HepG2 (cell line): ENCODE data around the gene RPTOR. TPM values are rescaled to one million over a fixed set of nuclear protein-coding genes. Genes with fewer than 3 reads are reported as not detected.

Experiments
- ATAC-seq: fragments of 200-7000 bp; cut with Tn5 transposase; 3 replicates; pipeline ENCODE4 v1.9.1; 2020; ENCODE audit warnings: mild to moderate bottlenecking, moderate library complexity
- BruUV-seq: library from RNA; stranded (reverse); fragments of 400-500 nt; replicated peaks from 2 replicates; lab custom pipeline; 2021; lab: Mats Ljungman, UMichigan
- CTCF ChIA-PET: fragments of 300-600 bp; formaldehyde crosslinking; extraction: SDS; loops from one replicate; lab custom pipeline; 2021; ENCODE audit warnings: low total read pairs, inconsistent platforms, low intra/inter-chr PET ratio; lab: Yijun Ruan, JAX
- POLR2A ChIA-PET: fragments of 350-600 bp; sonication (Branson Sonifier 250); formaldehyde crosslinking; loops from one replicate; lab custom pipeline; 2020; ENCODE audit warnings: antibody characterized with exemption, inconsistent platforms; lab: Yijun Ruan, JAX
- DNase-seq: peaks from one replicate; pipeline ENCODE4 v3.0.0-alpha.2; 2015; ENCODE audit warnings: low spot score
- FAIRE-seq: peaks from 3 replicates; lab custom pipeline; 2011; peaks lifted over from hg19 to GRCh38; lab: Jason Lieb, UNC
- H2AFZ ChIP-seq: one replicate; pipeline ENCODE4 v1.6.1; 2011; ENCODE audit warnings: low read length, inconsistent platforms
- H3K27ac ChIP-seq: fragments of 300-600 bp; 3 replicates; pipeline ENCODE4 v1.8.0; 2011; ENCODE audit warnings: mixed run types, mild to moderate bottlenecking, mixed read lengths, low read length, inconsistent platforms; ENCODE audit not compliant: insufficient read depth; ENCODE audit errors: extremely low read length
- H3K27me3 ChIP-seq, 2 experiments: fragments of 200-600 bp in 1 of 2; 2 replicates in 1 of 2; 3 replicates in 1 of 2; pipeline versions ENCODE4 v1.6.0 to v1.8.0; 2011; ENCODE audit warnings: low read length in 2 of 2, mild to moderate bottlenecking in 2 of 2, moderate library complexity in 2 of 2, inconsistent platforms in 1 of 2; ENCODE audit not compliant: insufficient read depth in 2 of 2, control insufficient read depth in 1 of 2
- H3K36me3 ChIP-seq, 2 experiments: fragments of 200-600 bp in 1 of 2; replicated peaks in 1 of 2; 2 replicates in 1 of 2; 3 replicates in 1 of 2; pipeline versions ENCODE4 v1.5.1 to v1.8.0; 2011; ENCODE audit warnings: low read length in 2 of 2, inconsistent platforms in 1 of 2; ENCODE audit not compliant: insufficient read depth in 2 of 2, control insufficient read depth in 1 of 2
- H3K4me1 ChIP-seq: 2 replicates; pipeline ENCODE4 v1.5.1; 2012; ENCODE audit warnings: low read length, inconsistent platforms; ENCODE audit not compliant: insufficient read depth
- H3K4me2 ChIP-seq: 2 replicates; pipeline ENCODE4 v1.6.0; 2011; ENCODE audit warnings: low read depth, low read length, inconsistent platforms
- H3K4me3 ChIP-seq, 3 experiments: fragments of 200-600 bp in 1 of 3; sonication (generic), shearing (Covaris generic) in 1 of 3; replicated peaks in 1 of 3; 2 replicates each; pipeline ENCODE4 v1.5.1; 2011 to 2016; ENCODE audit warnings: low read length in 3 of 3, inconsistent platforms in 2 of 3, low read depth in 2 of 3, mild to moderate bottlenecking in 2 of 3, control low read depth in 1 of 3, mixed read lengths in 1 of 3; ENCODE audit not compliant: insufficient read depth in 1 of 3
- H3K79me2 ChIP-seq: one replicate; pipeline ENCODE4 v1.6.1; 2011; ENCODE audit warnings: low read length, inconsistent platforms; ENCODE audit not compliant: insufficient read depth
- H3K9ac ChIP-seq: 2 replicates; pipeline ENCODE4 v1.6.0; 2011; ENCODE audit warnings: mild to moderate bottlenecking, low read depth, low read length, inconsistent platforms; ENCODE audit not compliant: insufficient read depth
- H3K9me3 ChIP-seq: 2 replicates; pipeline ENCODE4 v1.5.1; 2012; ENCODE audit warnings: mild to moderate bottlenecking, low read length
- H4K20me1 ChIP-seq: 2 replicates; pipeline ENCODE4 v1.6.0; 2011; ENCODE audit warnings: inconsistent platforms, mild to moderate bottlenecking, low read length, moderate library complexity; ENCODE audit not compliant: insufficient read depth
- BRCA1 ChIP-seq: sonication (generic); formaldehyde crosslinking; IDR thresholded peaks from 2 replicates; pipeline ENCODE4 v1.4.0; 2020; ENCODE audit warnings: missing genetic modification reagents
- FLYWCH1 ChIP-seq: sonication (generic); formaldehyde crosslinking; IDR thresholded peaks from 2 replicates; pipeline ENCODE4 v1.8.1; 2023; ENCODE audit warnings: mild to moderate bottlenecking, missing genetic modification reagents
- HOXA7 ChIP-seq: sonication (generic); formaldehyde crosslinking; IDR thresholded peaks from 2 replicates; pipeline ENCODE4 v1.8.1; 2022; ENCODE audit warnings: mild to moderate bottlenecking, missing genetic modification reagents, moderate library complexity
- KDM3A ChIP-seq: IDR thresholded peaks from 2 replicates; pipeline ENCODE4 v1.6.1; 2018; ENCODE audit warnings: low read depth, missing compliant biosample characterization
- KDM5A ChIP-seq: fragments of 200-600 bp; sonication (generic); IDR thresholded peaks from 2 replicates; pipeline ENCODE4 v1.7.0; 2018; ENCODE audit warnings: antibody characterized with exemption, mild to moderate bottlenecking, low read length, borderline replicate concordance
- MED13 ChIP-seq: sonication (generic); formaldehyde crosslinking; IDR thresholded peaks from 2 replicates; pipeline ENCODE4 v1.5.0; 2020; ENCODE audit warnings: missing genetic modification reagents
- REPIN1 ChIP-seq: sonication (generic); formaldehyde crosslinking; IDR thresholded peaks from 2 replicates; pipeline ENCODE4 v1.8.0; 2022; ENCODE audit warnings: missing genetic modification reagents, low read depth, mild to moderate bottlenecking, borderline replicate concordance
- RNF2 ChIP-seq: fragments of 450-650 bp; conservative IDR thresholded peaks from 2 replicates; pipeline ENCODE4 v1.6.1; 2016; ENCODE audit warnings: low read depth
- TOPORS ChIP-seq: sonication (generic); formaldehyde crosslinking; IDR thresholded peaks from 2 replicates; pipeline ENCODE4 v1.8.0; 2023; ENCODE audit warnings: mild to moderate bottlenecking, missing genetic modification reagents
- YEATS2 ChIP-seq: sonication (generic); formaldehyde crosslinking; IDR thresholded peaks from 2 replicates; pipeline ENCODE4 v1.4.0; 2020; ENCODE audit warnings: missing genetic modification reagents, borderline replicate concordance
- ZFP82 ChIP-seq: sonication (generic); formaldehyde crosslinking; IDR thresholded peaks from 2 replicates; pipeline ENCODE4 v1.5.1; 2020; ENCODE audit warnings: mild to moderate bottlenecking, missing genetic modification reagents, borderline replicate concordance
- ZNF317 ChIP-seq: sonication (generic); formaldehyde crosslinking; IDR thresholded peaks from 2 replicates; pipeline ENCODE4 v1.5.0; 2020; ENCODE audit warnings: mild to moderate bottlenecking, missing genetic modification reagents
- ZNF354B ChIP-seq: sonication (generic); formaldehyde crosslinking; IDR thresholded peaks from 2 replicates; pipeline ENCODE4 v1.8.0; 2022; ENCODE audit warnings: mild to moderate bottlenecking, missing genetic modification reagents
- ZNF432 ChIP-seq: sonication (generic); formaldehyde crosslinking; IDR thresholded peaks from 2 replicates; pipeline ENCODE4 v1.5.0; 2020; ENCODE audit warnings: missing genetic modification reagents, mild to moderate bottlenecking, borderline replicate concordance
- ZNF563 ChIP-seq: sonication (generic); formaldehyde crosslinking; IDR thresholded peaks from 2 replicates; pipeline ENCODE4 v1.8.0; 2022; ENCODE audit warnings: mild to moderate bottlenecking, moderate library complexity, missing genetic modification reagents
- ZNF761 ChIP-seq: sonication (generic); formaldehyde crosslinking; conservative IDR thresholded peaks from 2 replicates; pipeline ENCODE4 v1.4.0; 2020; ENCODE audit warnings: mild to moderate bottlenecking, missing genetic modification reagents
- WGBS: methylation state at CpG from one replicate; pipeline ENCODE4 v1.1.6; 2017; ENCODE audit warnings: low lambda C conversion rate; 5-methylcytosine and 5-hydroxymethylcytosine counted together
- in situ Hi-C: cut with HindIII; loops from 2 replicates; pipeline ENCODE4 v1.10.0; 2017; ENCODE audit warnings: low pct_unique_long_range_greater_than_20kb; ENCODE audit not compliant: extremely low pct_ligation_motif_present
- intact Hi-C: fragments of 100-400 bp; cut with micrococcal nuclease; formaldehyde crosslinking; loops from one replicate; pipeline ENCODE4 v1.10.0; 2022; ENCODE audit not compliant: unreplicated experiment
- polyA plus RNA-seq, 8 experiments: library from polyadenylated mRNA; depleted of rRNA in 3 of 8; stranded (reverse) in 7 of 8; unstranded in 1 of 8; fragments of >200 nt; fragmentation: Illumina TruSeq in 4 of 8; extraction: Trizol in 4 of 8; gene quantifications; 2 replicates each; pipeline versions ENCODE4 v1.2.1 to v1.2.3, GENCODE V29; 2011 to 2016; ENCODE audit warnings: low read depth in 4 of 8, missing spikeins in 1 of 8, mixed read lengths in 1 of 8; ENCODE audit not compliant: insufficient read depth in 1 of 8
- total RNA-seq, 5 experiments: library from RNA; depleted of rRNA; stranded (reverse); fragments of >200 nt; fragmentation: Illumina TruSeq; extraction: Trizol; gene quantifications; 2 replicates each; pipeline ENCODE4 v1.2.3, GENCODE V29; 2016; ENCODE audit warnings: low read depth in 1 of 5
- TF ChIP-seq, protein P1 (sequence below): sonication (generic); formaldehyde crosslinking; IDR thresholded peaks from 2 replicates; pipeline ENCODE4 v1.5.0; 2020; ENCODE audit warnings: missing genetic modification reagents

The RPTOR gene
- total and polyA plus RNA-seq, 2 of the 13 experiments (the other 11 are each of a cell fraction or from before 2014, with no cell fraction given) = 6.6 to 25.3 TPM

DNA sequence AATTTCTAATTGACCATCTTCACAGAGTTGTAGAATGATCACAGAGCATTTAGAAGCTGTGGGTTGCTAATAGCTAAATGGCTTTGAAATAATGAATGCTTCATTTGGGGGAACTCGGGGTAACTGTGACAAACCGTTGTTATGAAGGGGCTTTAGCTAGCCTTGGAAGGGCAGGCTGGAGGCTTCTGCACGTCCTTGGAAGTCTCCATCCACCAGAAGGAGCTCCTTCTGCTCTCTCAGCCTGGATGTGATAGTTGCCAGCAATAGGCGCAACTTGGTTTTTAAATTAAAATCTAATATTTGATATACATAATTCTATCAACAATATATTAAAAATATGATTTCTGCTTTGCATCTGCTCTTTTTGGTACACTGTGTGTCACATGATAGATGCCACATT, 200.5 kb downstream of the RPTOR start:
- H3K79me2 ChIP-seq = no peaks in the 10 kb centered on the region
- CTCF ChIA-PET = no interaction called here
- H3K9ac ChIP-seq = no peak overlapping the region
- DNase-seq (no peak), ATAC-seq (no peak), FAIRE-seq (no peak)
- H3K27ac ChIP-seq = no peak overlapping the region
- no peak overlapping the region for H3K4me2 ChIP-seq
- H3K9me3 ChIP-seq = peaks cover 10% of the 10 kb centered on the region
- in situ Hi-C loops = no loop called here
- H3K36me3 ChIP-seq = peaks cover 12 to 21% of the 10 kb centered on the region in 2 experiments; a peak in 4 of 5 replicates
- intact Hi-C loops = no loop called here
- TF ChIP-seq, protein P1, sequence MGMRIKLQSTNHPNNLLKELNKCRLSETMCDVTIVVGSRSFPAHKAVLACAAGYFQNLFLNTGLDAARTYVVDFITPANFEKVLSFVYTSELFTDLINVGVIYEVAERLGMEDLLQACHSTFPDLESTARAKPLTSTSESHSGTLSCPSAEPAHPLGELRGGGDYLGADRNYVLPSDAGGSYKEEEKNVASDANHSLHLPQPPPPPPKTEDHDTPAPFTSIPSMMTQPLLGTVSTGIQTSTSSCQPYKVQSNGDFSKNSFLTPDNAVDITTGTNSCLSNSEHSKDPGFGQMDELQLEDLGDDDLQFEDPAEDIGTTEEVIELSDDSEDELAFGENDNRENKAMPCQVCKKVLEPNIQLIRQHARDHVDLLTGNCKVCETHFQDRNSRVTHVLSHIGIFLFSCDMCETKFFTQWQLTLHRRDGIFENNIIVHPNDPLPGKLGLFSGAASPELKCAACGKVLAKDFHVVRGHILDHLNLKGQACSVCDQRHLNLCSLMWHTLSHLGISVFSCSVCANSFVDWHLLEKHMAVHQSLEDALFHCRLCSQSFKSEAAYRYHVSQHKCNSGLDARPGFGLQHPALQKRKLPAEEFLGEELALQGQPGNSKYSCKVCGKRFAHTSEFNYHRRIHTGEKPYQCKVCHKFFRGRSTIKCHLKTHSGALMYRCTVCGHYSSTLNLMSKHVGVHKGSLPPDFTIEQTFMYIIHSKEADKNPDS = no peak
- TF ChIP-seq ZNF317 (CRISPR knock-in tag) (no peak), RNF2 (no peak), ZNF761 (CRISPR knock-in tag) (no peak), REPIN1 (CRISPR knock-in tag) (no peak), MED13 (CRISPR knock-in tag) (no peak), YEATS2 (CRISPR knock-in tag) (no peak), TOPORS (CRISPR knock-in tag) (no peak), ZNF432 (CRISPR knock-in tag) (no peak), HOXA7 (CRISPR knock-in tag) (no peak), FLYWCH1 (CRISPR knock-in tag) (no peak), ZFP82 (CRISPR knock-in tag) (no peak), KDM3A (CRISPR knock-in tag) (no peak), ZNF354B (CRISPR knock-in tag) (no peak), BRCA1 (CRISPR knock-in tag) (no peak), KDM5A (no peak), ZNF563 (CRISPR knock-in tag) (no peak)
- no peaks in the 10 kb centered on the region for H4K20me1 ChIP-seq
- no peaks in the 10 kb centered on the region for H3K27me3 ChIP-seq
- no peaks in the 10 kb centered on the region for H3K4me1 ChIP-seq
- H3K4me3 ChIP-seq = no peak overlapping the region
- no TSS peak for BruUV-seq
- POLR2A ChIA-PET = no interaction called here
- 98% methylated on average over 4 of the region's 4 CpGs for WGBS
- no peak overlapping the region for H2AFZ ChIP-seq
